Measurements from ENCODE around the gene IL17C. TPM values are rescaled to one million over a fixed set of nuclear protein-coding genes. Genes with fewer than 3 reads are reported as not detected.

The IL17C gene
- total and polyA plus RNA-seq, 2 donors (not counting 1 experiment from before 2014, with no cell fraction given): 1.3 to 1.5 TPM

- peaks cover 85% of the 10 kb centered on the region for H4K20me1 ChIP-seq (ENCODE audit: control insufficient read depth, insufficient read depth, low read length, poor library complexity, severe bottlenecking)
- no peak overlapping the region for H3K27ac Mint-ChIP-seq
- CTCF ChIA-PET: no interaction called here
Measured at GRCh38 chr16:88614818-88615580, 23.4 kb upstream of the IL17C start.

More at GRCh38 chr16:88614818-88615580, 23.4 kb upstream of the IL17C start:
- peaks cover 87% of the 10 kb centered on the region for H3K79me2 ChIP-seq (ENCODE audit: control insufficient read depth, insufficient read depth, low read length)
- no peak overlapping the region for H3K27ac ChIP-seq (ENCODE audit: low read length in 2 of 2)
- H3K4me1 ChIP-seq (ENCODE audit: control insufficient read depth in 2 of 2, insufficient read depth in 2 of 2, low read length in 2 of 2): no peaks in the 10 kb centered on the region
- no peaks in the 10 kb centered on the region for H3K4me1 Mint-ChIP-seq
- no peaks in the 10 kb centered on the region for H3K27me3 Mint-ChIP-seq
- no peaks in the 10 kb centered on the region for H3K9me3 ChIP-seq (ENCODE audit: control extremely low read depth in 1 of 3, control insufficient read depth in 2 of 3, insufficient read depth in 1 of 3, low read length in 2 of 3)
- no peak overlapping the region for H3K4me3 Mint-ChIP-seq
- H3K9me3 Mint-ChIP-seq (ENCODE audit: insufficient read depth): no peaks in the 10 kb centered on the region
- POLR2A ChIA-PET: no interaction called here
- H3K9ac ChIP-seq (ENCODE audit: low read length): no peak overlapping the region
- no peak overlapping the region for H3K4me2 ChIP-seq (replicated peaks; ENCODE audit: low read depth, low read length, poor library complexity, severe bottlenecking)
- H3K36me3 ChIP-seq (replicated peaks in 1 of 2; ENCODE audit: control extremely low read depth in 1 of 2, control insufficient read depth in 1 of 2, extremely low read depth in 1 of 2, insufficient read depth in 2 of 2, low read length in 1 of 2): peaks cover 0 to 60% of the 10 kb centered on the region in 2 experiments
- TF ChIP-seq EZH2 (IDR thresholded peaks at IDR 0.05; ENCODE audit: borderline replicate concordance, insufficient read depth, low read depth, low read length, poor library complexity, severe bottlenecking) (no peak), CTCF (IDR thresholded peaks at IDR 0.05) (no peak)
- no peaks in the 10 kb centered on the region for H3K27me3 ChIP-seq (replicated peaks in 1 of 4; ENCODE audit: control extremely low read depth in 1 of 4, control insufficient read depth in 3 of 4, insufficient read depth in 4 of 4, low read length in 3 of 4)
- H3K4me3 ChIP-seq (ENCODE audit: control extremely low read depth in 1 of 5, extremely low read depth in 1 of 5, insufficient read depth in 1 of 5, low read depth in 2 of 5, low read length in 4 of 5): no peak overlapping the region
- DNase-seq (no peak), ATAC-seq (ENCODE audit: low read depth) (no peak)
- 92% methylated on average over 17 of the region's 19 CpGs for WGBS (ENCODE audit: insufficient coverage)
- no peak overlapping the region for H2AFZ ChIP-seq (ENCODE audit: insufficient read depth, low read depth, low read length, poor library complexity, severe bottlenecking)
- intact Hi-C loops (cut with micrococcal nuclease): no loop called here

Measured in B cell (primary cell).